Fibroblast of lung (primary cell): Measurements from ENCODE around the gene PDCD2L. TPM values are rescaled to one million over a fixed set of nuclear protein-coding genes. Genes with fewer than 3 reads are reported as not detected.
"Not testable (repeated sequence)": the region's sequence is repeated elsewhere in the genome, so short reads cannot be mapped to it uniquely, and the experiment has no call there.

Source experiments
- DNase-seq, 2 donors: peaks; one replicate each; pipeline versions ENCODE4 v3.0.0 to v3.0.0-alpha.2; 2010; ENCODE audit warnings: low read depth in 2 of 2
- H2AFZ ChIP-seq: 2 replicates; pipeline ENCODE4 v1.5.1; 2012; ENCODE audit warnings: low read length, control low read depth, inconsistent platforms
- H3K27ac ChIP-seq: 2 replicates; pipeline ENCODE4 v1.5.1; 2011; ENCODE audit warnings: low read length, control low read depth; ENCODE audit not compliant: insufficient read depth
- H3K27me3 ChIP-seq: 2 replicates; pipeline ENCODE4 v1.5.1; 2011; ENCODE audit warnings: mild to moderate bottlenecking, low read length; ENCODE audit not compliant: control insufficient read depth, insufficient read depth
- H3K36me3 ChIP-seq: 2 replicates; pipeline ENCODE4 v1.5.1; 2011; ENCODE audit warnings: low read length; ENCODE audit not compliant: control insufficient read depth, insufficient read depth
- H3K4me1 ChIP-seq: 2 replicates; pipeline ENCODE4 v1.5.1; 2011; ENCODE audit warnings: low read length; ENCODE audit not compliant: control insufficient read depth, insufficient read depth; ENCODE audit errors: extremely low read depth
- H3K4me2 ChIP-seq: 2 replicates; pipeline ENCODE4 v1.5.1; 2011; ENCODE audit warnings: low read length, control low read depth; ENCODE audit not compliant: insufficient read depth; ENCODE audit errors: extremely low read depth
- H3K4me3 ChIP-seq, 4 experiments: fragments of 200-600 bp in 1 of 4; sonication (generic) in 1 of 4; replicated peaks in 1 of 4; 2 replicates each; pipeline ENCODE4 v1.5.1; 2011 to 2016; ENCODE audit warnings: low read length in 4 of 4, low read depth in 3 of 4, mild to moderate bottlenecking in 3 of 4, control low read depth in 2 of 4, inconsistent platforms in 1 of 4, mixed read lengths in 1 of 4; ENCODE audit not compliant: insufficient read depth in 1 of 4; ENCODE audit errors: control extremely low read depth in 1 of 4
- H3K79me2 ChIP-seq: 2 replicates; pipeline ENCODE4 v1.5.1; 2012; ENCODE audit warnings: mild to moderate bottlenecking, low read length, inconsistent platforms; ENCODE audit not compliant: control insufficient read depth, insufficient read depth
- H3K9ac ChIP-seq: 2 replicates; pipeline ENCODE4 v1.5.1; 2011; ENCODE audit warnings: mild to moderate bottlenecking, low read length, control low read depth; ENCODE audit not compliant: insufficient read depth
- H3K9me3 ChIP-seq: 2 replicates; pipeline ENCODE4 v1.5.1; 2012; ENCODE audit warnings: low read depth, low read length; ENCODE audit not compliant: control insufficient read depth, insufficient read depth
- H4K20me1 ChIP-seq: 2 replicates; pipeline ENCODE4 v1.5.1; 2011; ENCODE audit warnings: low read length; ENCODE audit not compliant: control insufficient read depth, insufficient read depth; ENCODE audit errors: extremely low read depth
- EZH2 ChIP-seq: IDR thresholded peaks from 2 replicates; pipeline ENCODE4 v1.5.1; 2012; ENCODE audit warnings: low read length, control low read depth, mild to moderate bottlenecking; ENCODE audit errors: missing control alignments
- polyA plus RNA-seq, 2 donors: library from polyadenylated mRNA; depleted of rRNA in 1 of 2; stranded (reverse) in 1 of 2; unstranded in 1 of 2; fragments of >200 nt; gene quantifications; 2 replicates each; pipeline ENCODE4 v1.2.1, GENCODE V29; 2011 to 2012; ENCODE audit warnings: missing spikeins in 1 of 2
- total RNA-seq: library from RNA; depleted of rRNA; stranded (reverse); fragments of >200 nt; gene quantifications from 2 replicates; pipeline ENCODE4 v1.2.1, GENCODE V29; 2014
- TF ChIP-seq, protein P1 (sequence below), 2 donors: IDR thresholded peaks in 1 of 2; conservative IDR thresholded peaks in 1 of 2; 1 replicate in 1 of 2; 2 replicates in 1 of 2; pipeline ENCODE4 v1.5.1; 2011 to 2012; ENCODE audit warnings: low read length in 2 of 2, control low read depth in 1 of 2, inconsistent platforms in 1 of 2, low read depth in 1 of 2, mild to moderate bottlenecking in 1 of 2

PDCD2L gene
- total and polyA plus RNA-seq, 2 donors (not counting 1 experiment from before 2014, with no cell fraction given), result 8.9 to 12.2 TPM

DNA sequence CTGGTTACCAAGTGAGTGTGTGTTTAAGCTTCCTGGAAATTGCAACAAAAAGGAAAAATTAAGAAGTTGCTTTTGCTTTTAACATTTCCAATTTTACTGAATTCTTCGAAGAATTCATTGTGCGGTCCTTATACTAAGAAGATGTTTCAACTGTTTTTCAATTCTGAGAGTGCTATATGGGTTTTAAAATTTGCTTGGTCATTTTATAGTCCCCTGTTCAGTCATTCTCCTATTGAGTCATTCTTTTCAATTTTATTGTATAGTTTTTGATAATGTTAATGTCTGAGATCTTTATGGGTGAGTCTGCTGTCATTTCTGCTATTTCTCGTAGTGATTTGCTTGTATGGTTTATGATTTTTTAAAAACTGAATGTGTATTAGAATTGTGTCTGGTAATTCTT is 50.5 kb downstream of the PDCD2L start:
- Histone ChIP-seq H3K27ac (no peak overlapping the region), H3K79me2 (peaks cover 25% of the 10 kb centered on the region), H3K36me3 (peaks cover 6% of the 10 kb centered on the region), H3K4me2 (no peak overlapping the region), H3K4me3 (no peak overlapping the region), H3K4me1 (peaks cover 4% of the 10 kb centered on the region), H3K27me3 (no peaks in the 10 kb centered on the region), H3K9me3 (no peaks in the 10 kb centered on the region), H2AFZ (no peak overlapping the region), H4K20me1 (no peaks in the 10 kb centered on the region), H3K9ac (no peak overlapping the region)
- no peak for DNase-seq
- TF ChIP-seq, protein P1, sequence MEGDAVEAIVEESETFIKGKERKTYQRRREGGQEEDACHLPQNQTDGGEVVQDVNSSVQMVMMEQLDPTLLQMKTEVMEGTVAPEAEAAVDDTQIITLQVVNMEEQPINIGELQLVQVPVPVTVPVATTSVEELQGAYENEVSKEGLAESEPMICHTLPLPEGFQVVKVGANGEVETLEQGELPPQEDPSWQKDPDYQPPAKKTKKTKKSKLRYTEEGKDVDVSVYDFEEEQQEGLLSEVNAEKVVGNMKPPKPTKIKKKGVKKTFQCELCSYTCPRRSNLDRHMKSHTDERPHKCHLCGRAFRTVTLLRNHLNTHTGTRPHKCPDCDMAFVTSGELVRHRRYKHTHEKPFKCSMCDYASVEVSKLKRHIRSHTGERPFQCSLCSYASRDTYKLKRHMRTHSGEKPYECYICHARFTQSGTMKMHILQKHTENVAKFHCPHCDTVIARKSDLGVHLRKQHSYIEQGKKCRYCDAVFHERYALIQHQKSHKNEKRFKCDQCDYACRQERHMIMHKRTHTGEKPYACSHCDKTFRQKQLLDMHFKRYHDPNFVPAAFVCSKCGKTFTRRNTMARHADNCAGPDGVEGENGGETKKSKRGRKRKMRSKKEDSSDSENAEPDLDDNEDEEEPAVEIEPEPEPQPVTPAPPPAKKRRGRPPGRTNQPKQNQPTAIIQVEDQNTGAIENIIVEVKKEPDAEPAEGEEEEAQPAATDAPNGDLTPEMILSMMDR (conservative IDR thresholded peaks at IDR 0.05 in 1 of 2, IDR thresholded peaks at IDR 0.05 in 1 of 2; ENCODE audit: low read depth in 1 of 2, low read length in 2 of 2), result no peak
- TF ChIP-seq EZH2, result no peak

DNA sequence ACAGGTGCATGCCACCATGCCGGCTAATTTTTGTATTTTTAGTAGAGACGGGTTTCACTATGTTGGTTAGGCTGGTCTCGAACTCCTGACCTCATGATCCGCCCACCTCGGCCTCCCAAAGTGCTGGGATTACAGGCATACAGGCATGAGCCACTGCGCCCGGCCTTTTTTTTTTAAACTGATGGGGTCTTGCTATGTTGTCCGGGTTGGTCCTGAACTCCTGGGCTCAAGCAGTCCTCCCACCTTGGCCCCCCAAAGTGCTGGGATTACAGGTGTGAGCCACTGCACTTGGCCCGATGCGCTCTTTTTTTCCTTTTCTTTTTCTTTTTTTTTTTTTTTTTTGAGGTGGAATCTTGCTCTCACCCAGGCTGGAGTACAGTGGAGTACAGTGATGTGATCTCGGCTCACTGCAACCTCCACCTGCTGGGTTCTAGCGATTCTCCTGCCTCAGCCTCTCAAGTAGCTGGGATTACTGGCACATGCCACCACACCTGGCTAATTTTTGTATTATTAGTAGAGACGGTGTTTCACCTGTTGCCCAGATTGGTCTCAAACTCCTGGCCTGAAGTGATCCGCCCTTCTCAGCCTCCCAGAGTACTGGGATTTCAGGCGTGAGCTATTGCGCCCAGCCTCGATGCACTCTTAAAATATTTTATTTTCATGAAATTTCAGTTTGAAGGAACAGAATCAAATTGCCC is 51.7 kb downstream of the PDCD2L start:
- DNase-seq, H3K4me1 ChIP-seq, H3K27ac ChIP-seq, H3K4me3 ChIP-seq, H3K4me2 ChIP-seq, H3K9me3 ChIP-seq, H4K20me1 ChIP-seq, H3K27me3 ChIP-seq, H3K9ac ChIP-seq, H2AFZ ChIP-seq, H3K36me3 ChIP-seq: not testable (repeated sequence)
- H3K79me2 ChIP-seq, result peaks cover 29% of the 10 kb centered on the region

DNA sequence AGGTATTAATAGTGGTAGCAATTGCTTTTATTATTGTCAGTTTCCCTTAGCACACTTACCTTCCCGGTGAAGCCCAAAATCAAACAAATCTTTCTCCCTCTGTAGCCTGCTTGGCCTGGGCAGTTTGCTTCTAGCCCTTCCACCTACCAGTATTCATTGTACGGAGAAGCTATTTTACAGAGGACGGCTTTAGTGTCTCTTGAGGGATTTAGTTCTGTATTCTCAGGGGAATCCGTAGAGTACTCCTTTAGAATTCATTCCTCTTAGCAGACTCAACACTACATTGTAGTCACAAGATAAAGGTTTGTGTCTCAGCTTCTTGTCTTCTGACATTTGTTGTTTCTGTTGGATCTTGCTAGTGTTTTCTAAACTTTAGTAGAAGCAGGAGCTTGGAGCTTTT is 53.2 kb downstream of the PDCD2L start:
- Histone ChIP-seq H3K27ac (no peak overlapping the region), H3K36me3 (peaks cover 6% of the 10 kb centered on the region)

More for the DNA sequence above, 53.2 kb downstream of the PDCD2L start:
- Histone ChIP-seq H3K4me3 (no peak overlapping the region), H3K27me3 (no peaks in the 10 kb centered on the region), H3K9ac (no peak overlapping the region), H3K4me2 (no peak overlapping the region), H4K20me1 (peaks cover 2% of the 10 kb centered on the region), H3K79me2 (peaks cover 34% of the 10 kb centered on the region), H3K9me3 (no peaks in the 10 kb centered on the region), H2AFZ (no peak overlapping the region), H3K4me1 (peaks cover 4% of the 10 kb centered on the region)
- DNase-seq, result no peak
- TF ChIP-seq, protein P1 (conservative IDR thresholded peaks at IDR 0.05 in 1 of 2, IDR thresholded peaks at IDR 0.05 in 1 of 2; ENCODE audit: low read depth in 1 of 2, low read length in 2 of 2), result no peak
- TF ChIP-seq EZH2, result no peak
